GM06990 (cell line): ENCODE results near the gene GPR137.

Source experiments
- DNase-seq: peaks from one replicate; pipeline ENCODE4 v3.0.0-alpha.2; 2011; ENCODE audit not compliant: insufficient read length; ENCODE audit errors: extremely low read depth
- H3K27me3 ChIP-seq: replicated peaks from 2 replicates; pipeline ENCODE4 v1.6.0; 2011; ENCODE audit warnings: low read length; ENCODE audit not compliant: control insufficient read depth, insufficient read depth
- H3K36me3 ChIP-seq: 2 replicates; pipeline ENCODE4 v1.5.1; 2011; ENCODE audit warnings: low read length; ENCODE audit not compliant: control insufficient read depth, insufficient read depth
- H3K4me3 ChIP-seq: replicated peaks from 2 replicates; pipeline ENCODE4 v1.5.1; 2011; ENCODE audit warnings: low read depth, mild to moderate bottlenecking, control low read depth, low read length
- CTCF ChIP-seq: IDR thresholded peaks from 2 replicates; pipeline ENCODE4 v1.5.1; 2011; ENCODE audit warnings: low read length, control low read depth, mild to moderate bottlenecking, inconsistent platforms; ENCODE audit not compliant: insufficient read depth, poor library complexity, severe bottlenecking

The GPR137 gene

GRCh38 chr11:64330888-64331287 lies 45.2 kb downstream of the GPR137 start:
- TF ChIP-seq CTCF: no peak
- no peaks in the 10 kb centered on the region for H3K27me3 ChIP-seq
- no peak for DNase-seq
- no peaks in the 10 kb centered on the region; the same call in 1 of the 2 replicates for H3K36me3 ChIP-seq
- H3K4me3 ChIP-seq: no peak overlapping the region

GRCh38 chr11:64331569-64332371 lies 46.1 kb downstream of the GPR137 start:
- DNase-seq: peak; percentile 83
- TF ChIP-seq CTCF: peak; percentile 79
- Histone ChIP-seq H3K4me3 (no peak overlapping the region), H3K36me3 (no peaks in the 10 kb centered on the region; the same call in 1 of the 2 replicates), H3K27me3 (no peaks in the 10 kb centered on the region)

GRCh38 chr11:64333556-64333955 lies 47.9 kb downstream of the GPR137 start:
- no peaks in the 10 kb centered on the region for H3K27me3 ChIP-seq
- peaks cover 3% of the 10 kb centered on the region for H3K36me3 ChIP-seq
- DNase-seq: no peak
- no peak for TF ChIP-seq CTCF
- no peak overlapping the region for H3K4me3 ChIP-seq

GRCh38 chr11:64334764-64335735 lies 49.4 kb downstream of the GPR137 start:
- Histone ChIP-seq H3K36me3 (peaks cover 3% of the 10 kb centered on the region), H3K27me3 (no peaks in the 10 kb centered on the region), H3K4me3 (no peak overlapping the region; the same call in 1 of the 2 replicates)
- DNase-seq: peak; percentile 81
- no peak for TF ChIP-seq CTCF

- Histone ChIP-seq H3K36me3 (peaks cover 3% of the 10 kb centered on the region), H3K4me3 (no peak overlapping the region), H3K27me3 (no peaks in the 10 kb centered on the region)
- no peak for TF ChIP-seq CTCF
- DNase-seq: no peak
Measured at GRCh38 chr11:64337538-64338249, 52.0 kb downstream of the GPR137 start.
